A673 (cell line): ENCODE measurements around the gene THOC7.

ENCODE experiments used
- CTCF ChIP-seq: fragments of 300-800, 200-600 bp; sonication (generic); conservative IDR thresholded peaks from 2 replicates; pipeline ENCODE4 v1.5.1; 2017; ENCODE audit warnings: low read depth, mild to moderate bottlenecking, antibody characterized with exemption, low read length, moderate library complexity, mixed read lengths
- EZH2 ChIP-seq: fragments of 200-600 bp; sonication (generic); IDR thresholded peaks from 2 replicates; pipeline ENCODE4 v1.6.1; 2017; ENCODE audit warnings: borderline replicate concordance, low read depth, mild to moderate bottlenecking, mixed read lengths, antibody characterized with exemption, low read length; ENCODE audit not compliant: poor library complexity, severe bottlenecking

GRCh38 chr3:63869940-63870614 is 6.5 kb upstream of the THOC7 start:
- TF ChIP-seq CTCF (no peak), EZH2 (no peak)
